GM23248 (cell line): ENCODE data around the gene FLVCR1. TPM values are rescaled to one million over a fixed set of nuclear protein-coding genes. Genes with fewer than 3 reads are reported as not detected.
"Not testable (repeated sequence)": the region's sequence is repeated elsewhere in the genome, so short reads cannot be mapped to it uniquely, and the experiment has no call there.

Source experiments
- DNase-seq: peaks from one replicate; pipeline ENCODE4 v3.0.0-alpha.2; 2015
- H2AFZ ChIP-seq: fragments of 200-600 bp; sonication (generic); 2 replicates; pipeline ENCODE4 v1.6.1; 2016; ENCODE audit warnings: antibody characterized with exemption
- H3F3A ChIP-seq: fragments of 200-600 bp; sonication (generic); 2 replicates; pipeline ENCODE4 v1.6.1; 2016; ENCODE audit warnings: mild to moderate bottlenecking, antibody characterized with exemption, mixed run types; ENCODE audit not compliant: insufficient read depth
- H3K27ac ChIP-seq: fragments of 200-600 bp; sonication (generic); 2 replicates; pipeline ENCODE4 v1.5.1; 2016; ENCODE audit warnings: mild to moderate bottlenecking
- H3K27me3 ChIP-seq: fragments of 200-600 bp; sonication (generic); replicated peaks from 2 replicates; pipeline ENCODE4 v1.6.1; 2016; ENCODE audit warnings: mild to moderate bottlenecking; ENCODE audit not compliant: insufficient read depth
- H3K36me3 ChIP-seq: fragments of 200-600 bp; sonication (generic); 2 replicates; pipeline ENCODE4 v1.6.1; 2016; ENCODE audit warnings: low read depth, mild to moderate bottlenecking
- H3K4me1 ChIP-seq: fragments of 200-600 bp; sonication (generic); 2 replicates; pipeline ENCODE4 v1.6.1; 2016; ENCODE audit warnings: mild to moderate bottlenecking; ENCODE audit not compliant: insufficient read depth
- H3K4me2 ChIP-seq: fragments of 200-600 bp; sonication (generic); one replicate; pipeline ENCODE4 v1.6.1; 2016; ENCODE audit warnings: mild to moderate bottlenecking; ENCODE audit not compliant: unreplicated experiment
- H3K4me3 ChIP-seq: fragments of 200-600 bp; sonication (generic); 2 replicates; pipeline ENCODE4 v1.5.1; 2016; ENCODE audit warnings: mild to moderate bottlenecking
- H3K79me2 ChIP-seq: fragments of 200-600 bp; sonication (generic); 2 replicates; pipeline ENCODE4 v1.6.1; 2016; ENCODE audit warnings: mild to moderate bottlenecking; ENCODE audit not compliant: insufficient read depth
- H3K9ac ChIP-seq: fragments of 200-600 bp; sonication (generic); 2 replicates; pipeline ENCODE4 v1.6.1; 2016; ENCODE audit warnings: mild to moderate bottlenecking
- H3K9me2 ChIP-seq: fragments of 200-600 bp; sonication (generic); 2 replicates; pipeline ENCODE4 v1.6.1; 2016; ENCODE audit warnings: mixed run types, mild to moderate bottlenecking, moderate library complexity; ENCODE audit not compliant: insufficient read depth
- H3K9me3 ChIP-seq: fragments of 200-600 bp; sonication (generic); one replicate; pipeline ENCODE4 v1.6.1; 2017; ENCODE audit warnings: low read depth
- H4K20me1 ChIP-seq: fragments of 200-600 bp; sonication (generic); 2 replicates; pipeline ENCODE4 v1.6.0; 2016; ENCODE audit not compliant: insufficient read depth
- EZH2 ChIP-seq: fragments of 200-600 bp; sonication (generic); IDR thresholded peaks from 2 replicates; pipeline ENCODE4 v1.6.1; 2018; ENCODE audit warnings: antibody characterized with exemption, mild to moderate bottlenecking; ENCODE audit not compliant: insufficient read depth, poor library complexity, severe bottlenecking
- EZH2phosphoT487 ChIP-seq: fragments of 200-600 bp; sonication (generic); IDR thresholded peaks from 2 replicates; pipeline ENCODE4 v1.6.1; 2018; ENCODE audit warnings: antibody characterized with exemption, moderate library complexity, mild to moderate bottlenecking, low read depth; ENCODE audit not compliant: insufficient read depth
- WGBS, 2 experiments: methylation state at CpG; one replicate each; pipeline ENCODE4 v1.1.6; 2015 to 2017; ENCODE audit warnings: low lambda C conversion rate in 2 of 2, low coverage in 1 of 2; ENCODE audit errors: missing lambda C conversion rate in 2 of 2; 5-methylcytosine and 5-hydroxymethylcytosine counted together
- in situ Hi-C: fragments of 300-500 bp; cut with MboI; formaldehyde crosslinking; loops from 2 replicates; pipeline ENCODE4 v1.15.0; 2020
- polyA plus RNA-seq: library from polyadenylated mRNA; unstranded; fragments of >200 nt; fragmentation: Nextera tagmentation; extraction: Ambion mirVana; gene quantifications from 2 replicates; pipeline ENCODE4 v1.2.1, GENCODE V29; 2016
- total RNA-seq: library from RNA; depleted of rRNA; stranded (reverse); fragments of >200 nt; shearing (Covaris generic); gene quantifications from 2 replicates; pipeline ENCODE4 v1.2.3, GENCODE V29; 2014

FLVCR1 gene
- total and polyA plus RNA-seq, 2 experiments from 2014 or later: 0.86 to 4.2 TPM

- Histone ChIP-seq H3K36me3 (no peaks in the 10 kb centered on the region; the same call in 1 of the 2 replicates), H3K79me2 (peaks cover 51% of the 10 kb centered on the region), H3K27me3 (no peaks in the 10 kb centered on the region), H4K20me1 (no peaks in the 10 kb centered on the region), H3K9me3 (no peaks in the 10 kb centered on the region), H3K4me2 (no peak overlapping the region), H3K4me1 (peaks cover 17% of the 10 kb centered on the region; the same call in 1 of the 2 replicates), H3F3A (0 out of 2 replicates have a peak, but pooled peaks cover under 1% of the 10 kb centered on the region), H3K4me3 (no peak overlapping the region), H3K27ac (no peak overlapping the region), H3K9me2 (no peaks in the 10 kb centered on the region; the same call in 1 of the 2 replicates), H3K9ac (no peak overlapping the region), H2AFZ (no peak overlapping the region)
- TF ChIP-seq EZH2 (no peak), EZH2phosphoT487 (no peak)
- in situ Hi-C loops: no loop called here
- no peak for DNase-seq
- 96 to 100% methylated on average over 2 of the region's 2 CpGs for WGBS, 2 experiments
Measured at GRCh38 chr1:212862111-212862690, 4.1 kb downstream of the FLVCR1 start.

GRCh38 chr1:212863345-212863744, 5.3 kb downstream of the FLVCR1 start:
- in situ Hi-C loops, H3K9ac ChIP-seq, H3K4me2 ChIP-seq, H3K27me3 ChIP-seq, H3K9me2 ChIP-seq, H4K20me1 ChIP-seq, H3K4me3 ChIP-seq, H3K9me3 ChIP-seq, DNase-seq, H2AFZ ChIP-seq, H3K27ac ChIP-seq, H3K36me3 ChIP-seq, H3F3A ChIP-seq: not testable (repeated sequence)
- WGBS, 2 experiments: 77 to 80% methylated on average over 5 to 10 of the region's 10 CpGs
- peaks cover 17% of the 10 kb centered on the region; the same call in 1 of the 2 replicates for H3K4me1 ChIP-seq
- peaks cover 49% of the 10 kb centered on the region for H3K79me2 ChIP-seq

DNA sequence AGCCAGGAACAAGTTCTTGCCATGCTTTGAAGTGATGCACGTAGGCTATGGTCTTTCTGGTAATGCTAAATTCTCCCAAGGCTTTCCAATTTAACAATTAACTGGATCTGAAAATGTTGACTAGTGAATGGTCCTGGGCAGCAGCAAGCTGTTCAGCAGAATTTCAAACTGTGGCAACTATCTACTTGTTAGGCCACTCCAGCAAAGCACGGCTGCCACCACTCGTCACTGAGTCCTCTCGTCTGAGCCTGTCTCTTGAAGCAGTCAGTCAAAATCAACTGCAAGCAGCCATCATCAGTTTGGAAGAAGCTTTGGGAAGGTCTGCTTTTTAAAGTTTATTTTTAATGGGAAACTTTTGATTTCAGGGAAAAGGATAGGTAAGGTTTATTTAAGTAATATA, 6.1 kb downstream of the FLVCR1 start:
- WGBS, 2 experiments: 96 to 99% methylated on average over 4 of the region's 4 CpGs
- Histone ChIP-seq H3K4me3 (no peak overlapping the region), H3K9me3 (no peaks in the 10 kb centered on the region), H3K79me2 (peaks cover 41% of the 10 kb centered on the region), H3K27me3 (no peaks in the 10 kb centered on the region), H4K20me1 (no peaks in the 10 kb centered on the region), H3K9me2 (no peaks in the 10 kb centered on the region; the same call in 1 of the 2 replicates), H3K4me2 (no peak overlapping the region), H3K36me3 (no peaks in the 10 kb centered on the region; the same call in 1 of the 2 replicates), H3K27ac (no peak overlapping the region), H3K4me1 (peaks cover 13% of the 10 kb centered on the region; the same call in 1 of the 2 replicates), H3K9ac (no peak overlapping the region), H2AFZ (no peak overlapping the region), H3F3A (no peaks in the 10 kb centered on the region)
- in situ Hi-C loops: no loop called here
- DNase-seq: no peak
- TF ChIP-seq EZH2 (no peak), EZH2phosphoT487 (no peak)

DNA sequence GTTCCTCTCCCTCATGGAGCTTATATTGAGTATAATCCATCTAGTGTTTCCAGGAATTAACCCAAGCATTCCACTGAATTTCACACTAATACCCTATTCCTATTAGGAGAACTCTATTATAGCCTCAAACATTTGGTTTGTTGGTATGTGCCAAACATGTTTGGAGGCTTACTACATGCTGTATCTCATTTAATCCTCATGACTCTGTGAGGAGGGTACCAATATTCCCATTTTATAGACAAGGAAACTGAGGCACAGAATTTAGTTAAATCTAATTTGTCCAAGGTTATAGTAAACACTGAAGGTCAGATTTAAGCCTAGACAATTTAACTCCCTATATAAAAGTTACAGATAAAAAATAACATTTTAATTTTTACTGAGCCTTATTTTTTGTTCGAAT, 9.1 kb downstream of the FLVCR1 start:
- Histone ChIP-seq H3K79me2 (peaks cover 14% of the 10 kb centered on the region), H3K4me3 (no peak overlapping the region), H2AFZ (no peak overlapping the region), H3K9ac (no peak overlapping the region), H4K20me1 (no peaks in the 10 kb centered on the region), H3K4me2 (no peak overlapping the region), H3K36me3 (no peaks in the 10 kb centered on the region; the same call in 1 of the 2 replicates), H3K9me3 (no peaks in the 10 kb centered on the region), H3K9me2 (no peaks in the 10 kb centered on the region; the same call in 1 of the 2 replicates), H3K4me1 (no peaks in the 10 kb centered on the region), H3F3A (no peaks in the 10 kb centered on the region), H3K27me3 (no peaks in the 10 kb centered on the region), H3K27ac (no peak overlapping the region)
- TF ChIP-seq EZH2phosphoT487 (no peak), EZH2 (no peak)
- in situ Hi-C loops: no loop called here
- DNase-seq: no peak
- WGBS, 2 experiments: 64 to 66% methylated on average over 1 of the region's 1 CpG
